HepG2 (cell line): Measurements from ENCODE around the gene TAS2R19. TPM values are rescaled to one million over a fixed set of nuclear protein-coding genes. Genes with fewer than 3 reads are reported as not detected.

Experiments used
- ARHGAP35 ChIP-seq: sonication (generic); formaldehyde crosslinking; IDR thresholded peaks from 2 replicates; pipeline ENCODE4 v1.9.0; 2022; ENCODE audit warnings: mild to moderate bottlenecking, inconsistent platforms, moderate library complexity, missing genetic modification reagents, borderline replicate concordance
- CREB1 ChIP-seq, 2 experiments: fragments of 450-650 bp in 1 of 2; IDR thresholded peaks; 2 replicates each; pipeline ENCODE4 v1.6.1; 2016 to 2017; ENCODE audit warnings: control low read depth in 1 of 2, mild to moderate bottlenecking in 1 of 2, missing compliant biosample characterization in 1 of 2, missing genetic modification characterization in 1 of 2
- ETV5 ChIP-seq: IDR thresholded peaks from 2 replicates; pipeline ENCODE4 v1.6.1; 2018; ENCODE audit warnings: missing biosample characterization, missing genetic modification reagents, inconsistent platforms, borderline replicate concordance
- FIP1L1 ChIP-seq: fragments of 200-400 bp; formaldehyde crosslinking; IDR thresholded peaks from 2 replicates; pipeline ENCODE4 v1.6.1; 2018; ENCODE audit warnings: low read depth, mild to moderate bottlenecking, low read length, moderate library complexity, borderline replicate concordance; ENCODE audit not compliant: insufficient read depth
- FOSL2 ChIP-seq: sonication (generic); formaldehyde crosslinking; IDR thresholded peaks from 2 replicates; pipeline ENCODE4 v1.4.0; 2020; ENCODE audit warnings: missing genetic modification reagents
- HDAC6 ChIP-seq: fragments of 200-600 bp; sonication (generic); IDR thresholded peaks from 2 replicates; pipeline ENCODE4 v1.7.0; 2017; ENCODE audit warnings: mild to moderate bottlenecking, antibody characterized with exemption, low read length, low read depth
- KAT2B ChIP-seq: fragments of 150-350 bp; IDR thresholded peaks from 2 replicates; pipeline ENCODE4 v1.6.1; 2014; ENCODE audit warnings: low read depth, low read length, borderline replicate concordance
- KLF9 ChIP-seq: IDR thresholded peaks from 2 replicates; pipeline ENCODE4 v1.6.1; 2016; ENCODE audit warnings: low read depth
- PITX1 ChIP-seq: sonication (generic); formaldehyde crosslinking; IDR thresholded peaks from 2 replicates; pipeline ENCODE4 v1.5.1; 2020; ENCODE audit warnings: mild to moderate bottlenecking, missing genetic modification reagents
- RXRA ChIP-seq: sonication (generic); formaldehyde crosslinking; IDR thresholded peaks from 2 replicates; pipeline ENCODE4 v1.5.1; 2020; ENCODE audit warnings: missing genetic modification reagents
- YEATS4 ChIP-seq: sonication (generic); formaldehyde crosslinking; IDR thresholded peaks from 2 replicates; pipeline ENCODE4 v1.4.0; 2020; ENCODE audit warnings: missing genetic modification reagents, borderline replicate concordance
- ZNF20 ChIP-seq: sonication (generic); formaldehyde crosslinking; IDR thresholded peaks from 2 replicates; pipeline ENCODE4 v1.4.0; 2020; ENCODE audit warnings: mild to moderate bottlenecking, moderate library complexity, missing genetic modification reagents
- ZNF253 ChIP-seq: sonication (generic); formaldehyde crosslinking; IDR thresholded peaks from 2 replicates; pipeline ENCODE4 v1.8.0; 2022; ENCODE audit warnings: mild to moderate bottlenecking, missing genetic modification reagents, borderline replicate concordance
- ZNF44 ChIP-seq: sonication (generic); formaldehyde crosslinking; IDR thresholded peaks from 2 replicates; pipeline ENCODE4 v1.5.1; 2020; ENCODE audit warnings: mild to moderate bottlenecking, missing genetic modification reagents
- ZNF558 ChIP-seq: sonication (generic); formaldehyde crosslinking; IDR thresholded peaks from 2 replicates; pipeline ENCODE4 v1.9.0; 2022; ENCODE audit warnings: mild to moderate bottlenecking, missing genetic modification reagents, borderline replicate concordance
- ZNF75D ChIP-seq: sonication (generic); formaldehyde crosslinking; IDR thresholded peaks from 2 replicates; pipeline ENCODE4 v1.8.1; 2023; ENCODE audit warnings: missing genetic modification reagents, mild to moderate bottlenecking, borderline replicate concordance
- polyA plus RNA-seq, 8 experiments: library from polyadenylated mRNA; depleted of rRNA in 3 of 8; stranded (reverse) in 7 of 8; unstranded in 1 of 8; fragments of >200 nt; fragmentation: Illumina TruSeq in 4 of 8; extraction: Trizol in 4 of 8; gene quantifications; 2 replicates each; pipeline versions ENCODE4 v1.2.1 to v1.2.3, GENCODE V29; 2011 to 2016; ENCODE audit warnings: low read depth in 4 of 8, missing spikeins in 1 of 8, mixed read lengths in 1 of 8; ENCODE audit not compliant: insufficient read depth in 1 of 8
- total RNA-seq, 5 experiments: library from RNA; depleted of rRNA; stranded (reverse); fragments of >200 nt; fragmentation: Illumina TruSeq; extraction: Trizol; gene quantifications; 2 replicates each; pipeline ENCODE4 v1.2.3, GENCODE V29; 2016; ENCODE audit warnings: low read depth in 1 of 5
- TF ChIP-seq, protein P1 (sequence below), 2 experiments: sonication (generic) in 1 of 2; formaldehyde crosslinking in 1 of 2; IDR thresholded peaks; 2 replicates each; pipeline versions ENCODE4 v1.5.1 to v1.6.1; 2011 to 2020; ENCODE audit warnings: borderline replicate concordance in 1 of 2, low read depth in 1 of 2, low read length in 1 of 2, mild to moderate bottlenecking in 1 of 2, missing genetic modification reagents in 1 of 2, moderate library complexity in 1 of 2
- TF ChIP-seq, protein P2 (sequence below): sonication (generic); formaldehyde crosslinking; IDR thresholded peaks from 2 replicates; pipeline ENCODE4 v1.8.0; 2022; ENCODE audit warnings: mild to moderate bottlenecking, missing genetic modification reagents, moderate library complexity
- TF ChIP-seq, protein P3 (sequence below): sonication (generic); formaldehyde crosslinking; IDR thresholded peaks from 2 replicates; pipeline ENCODE4 v1.4.0; 2020; ENCODE audit warnings: missing genetic modification reagents
- TF ChIP-seq, protein P4 (sequence below): sonication (generic); formaldehyde crosslinking; IDR thresholded peaks from 2 replicates; pipeline ENCODE4 v1.4.0; 2020; ENCODE audit warnings: missing genetic modification reagents, mild to moderate bottlenecking, borderline replicate concordance
- TF ChIP-seq, protein P5 (sequence below): IDR thresholded peaks from 2 replicates; pipeline ENCODE4 v1.6.1; 2016

TAS2R19 gene
- total and polyA plus RNA-seq, 2 of the 13 experiments (the other 11 are each of a cell fraction or from before 2014, with no cell fraction given), result 0.62 to 5.3 TPM

DNA sequence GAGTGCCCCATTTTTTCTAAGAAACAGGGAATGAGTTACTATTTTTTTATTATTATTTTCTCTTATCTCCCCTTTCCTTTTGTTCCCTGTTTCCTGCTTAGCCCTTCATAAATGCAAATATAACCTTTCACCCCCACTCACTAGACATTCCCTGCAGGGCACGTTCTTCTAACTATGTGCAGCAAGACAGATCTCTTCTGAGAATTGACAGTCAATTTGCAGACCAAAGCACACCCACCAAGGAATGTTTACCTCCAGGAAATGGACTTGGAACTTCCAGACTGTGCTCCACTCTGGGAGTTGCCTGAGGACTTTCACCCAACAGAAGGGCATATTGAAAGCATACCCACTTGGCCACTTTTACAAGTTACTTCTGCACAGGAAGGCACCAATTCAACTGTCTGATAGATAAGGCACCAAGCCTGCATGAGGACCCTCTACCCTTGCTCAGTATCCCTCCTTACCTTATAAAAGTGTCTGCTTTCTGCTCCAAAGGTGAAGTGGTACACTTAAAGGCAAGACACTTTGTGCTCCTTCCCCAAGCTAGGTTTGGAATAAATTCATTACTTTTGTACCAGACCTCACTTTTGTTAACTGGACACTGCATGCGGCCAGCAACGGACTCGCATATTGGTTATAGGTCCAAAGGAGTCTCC, 6.5 kb downstream of the TAS2R19 start (continued):
- TF ChIP-seq, protein P1, sequence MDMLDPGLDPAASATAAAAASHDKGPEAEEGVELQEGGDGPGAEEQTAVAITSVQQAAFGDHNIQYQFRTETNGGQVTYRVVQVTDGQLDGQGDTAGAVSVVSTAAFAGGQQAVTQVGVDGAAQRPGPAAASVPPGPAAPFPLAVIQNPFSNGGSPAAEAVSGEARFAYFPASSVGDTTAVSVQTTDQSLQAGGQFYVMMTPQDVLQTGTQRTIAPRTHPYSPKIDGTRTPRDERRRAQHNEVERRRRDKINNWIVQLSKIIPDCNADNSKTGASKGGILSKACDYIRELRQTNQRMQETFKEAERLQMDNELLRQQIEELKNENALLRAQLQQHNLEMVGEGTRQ (IDR thresholded peaks at IDR 0.05; ENCODE audit: low read depth, low read length), result no peak
- TF ChIP-seq, protein P1 (CRISPR knock-in tag; IDR thresholded peaks at IDR 0.05; ENCODE audit: borderline replicate concordance), result no peak
- TF ChIP-seq, protein P2, sequence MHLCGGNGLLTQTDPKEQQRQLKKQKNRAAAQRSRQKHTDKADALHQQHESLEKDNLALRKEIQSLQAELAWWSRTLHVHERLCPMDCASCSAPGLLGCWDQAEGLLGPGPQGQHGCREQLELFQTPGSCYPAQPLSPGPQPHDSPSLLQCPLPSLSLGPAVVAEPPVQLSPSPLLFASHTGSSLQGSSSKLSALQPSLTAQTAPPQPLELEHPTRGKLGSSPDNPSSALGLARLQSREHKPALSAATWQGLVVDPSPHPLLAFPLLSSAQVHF (CRISPR knock-in tag), result no peak
- TF ChIP-seq ZNF75D, result no peak
- TF ChIP-seq, protein P3, sequence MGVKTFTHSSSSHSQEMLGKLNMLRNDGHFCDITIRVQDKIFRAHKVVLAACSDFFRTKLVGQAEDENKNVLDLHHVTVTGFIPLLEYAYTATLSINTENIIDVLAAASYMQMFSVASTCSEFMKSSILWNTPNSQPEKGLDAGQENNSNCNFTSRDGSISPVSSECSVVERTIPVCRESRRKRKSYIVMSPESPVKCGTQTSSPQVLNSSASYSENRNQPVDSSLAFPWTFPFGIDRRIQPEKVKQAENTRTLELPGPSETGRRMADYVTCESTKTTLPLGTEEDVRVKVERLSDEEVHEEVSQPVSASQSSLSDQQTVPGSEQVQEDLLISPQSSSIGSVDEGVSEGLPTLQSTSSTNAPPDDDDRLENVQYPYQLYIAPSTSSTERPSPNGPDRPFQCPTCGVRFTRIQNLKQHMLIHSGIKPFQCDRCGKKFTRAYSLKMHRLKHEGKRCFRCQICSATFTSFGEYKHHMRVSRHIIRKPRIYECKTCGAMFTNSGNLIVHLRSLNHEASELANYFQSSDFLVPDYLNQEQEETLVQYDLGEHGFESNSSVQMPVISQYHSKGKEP (CRISPR knock-in tag), result no peak
- no peak for TF ChIP-seq KAT2B
- TF ChIP-seq ZNF558 (CRISPR knock-in tag), result peak; percentile 40; the same call in 1 of the 2 replicates
- no peak for TF ChIP-seq FIP1L1
- no peak for TF ChIP-seq ZNF20 (CRISPR knock-in tag)
- TF ChIP-seq HDAC6, result no peak
- TF ChIP-seq, protein P4, sequence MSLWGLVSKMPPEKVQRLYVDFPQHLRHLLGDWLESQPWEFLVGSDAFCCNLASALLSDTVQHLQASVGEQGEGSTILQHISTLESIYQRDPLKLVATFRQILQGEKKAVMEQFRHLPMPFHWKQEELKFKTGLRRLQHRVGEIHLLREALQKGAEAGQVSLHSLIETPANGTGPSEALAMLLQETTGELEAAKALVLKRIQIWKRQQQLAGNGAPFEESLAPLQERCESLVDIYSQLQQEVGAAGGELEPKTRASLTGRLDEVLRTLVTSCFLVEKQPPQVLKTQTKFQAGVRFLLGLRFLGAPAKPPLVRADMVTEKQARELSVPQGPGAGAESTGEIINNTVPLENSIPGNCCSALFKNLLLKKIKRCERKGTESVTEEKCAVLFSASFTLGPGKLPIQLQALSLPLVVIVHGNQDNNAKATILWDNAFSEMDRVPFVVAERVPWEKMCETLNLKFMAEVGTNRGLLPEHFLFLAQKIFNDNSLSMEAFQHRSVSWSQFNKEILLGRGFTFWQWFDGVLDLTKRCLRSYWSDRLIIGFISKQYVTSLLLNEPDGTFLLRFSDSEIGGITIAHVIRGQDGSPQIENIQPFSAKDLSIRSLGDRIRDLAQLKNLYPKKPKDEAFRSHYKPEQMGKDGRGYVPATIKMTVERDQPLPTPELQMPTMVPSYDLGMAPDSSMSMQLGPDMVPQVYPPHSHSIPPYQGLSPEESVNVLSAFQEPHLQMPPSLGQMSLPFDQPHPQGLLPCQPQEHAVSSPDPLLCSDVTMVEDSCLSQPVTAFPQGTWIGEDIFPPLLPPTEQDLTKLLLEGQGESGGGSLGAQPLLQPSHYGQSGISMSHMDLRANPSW (CRISPR knock-in tag), result 0 out of 2 replicates have a peak, but pooled peaks have one; percentile 56
- no peak for TF ChIP-seq ZNF253 (CRISPR knock-in tag)
- TF ChIP-seq RXRA (CRISPR knock-in tag), result peak; percentile 61; the same call in 1 of the 2 replicates
- no peak for TF ChIP-seq FOSL2 (CRISPR knock-in tag)
- no peak for TF ChIP-seq ARHGAP35 (CRISPR knock-in tag)
- no peak for TF ChIP-seq CREB1 (IDR thresholded peaks at IDR 0.05)
- TF ChIP-seq CREB1 (CRISPR knock-in tag; IDR thresholded peaks at IDR 0.05), result peak; percentile 63
- TF ChIP-seq KLF9, result no peak; the same call in 1 of the 2 replicates
- TF ChIP-seq PITX1 (CRISPR knock-in tag), result no peak; the same call in 1 of the 2 replicates
- peak; percentile 90; the same call in 1 of the 2 replicates for TF ChIP-seq ETV5
- TF ChIP-seq, protein P5, sequence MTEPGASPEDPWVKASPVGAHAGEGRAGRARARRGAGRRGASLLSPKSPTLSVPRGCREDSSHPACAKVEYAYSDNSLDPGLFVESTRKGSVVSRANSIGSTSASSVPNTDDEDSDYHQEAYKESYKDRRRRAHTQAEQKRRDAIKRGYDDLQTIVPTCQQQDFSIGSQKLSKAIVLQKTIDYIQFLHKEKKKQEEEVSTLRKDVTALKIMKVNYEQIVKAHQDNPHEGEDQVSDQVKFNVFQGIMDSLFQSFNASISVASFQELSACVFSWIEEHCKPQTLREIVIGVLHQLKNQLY (CRISPR knock-in tag), result peak; percentile 89
- TF ChIP-seq ZNF44 (CRISPR knock-in tag), result no peak
- no peak; the same call in 1 of the 2 replicates for TF ChIP-seq YEATS4 (CRISPR knock-in tag)
